GM08714 (cell line): ENCODE results near the gene PCDHGA9.

ENCODE experiments used
- H3K4me3 ChIP-seq: fragments of 200-500 bp; sonication (Bioruptor generic); 2 replicates; pipeline ENCODE4 v1.5.1; 2014; ENCODE audit warnings: mild to moderate bottlenecking, low read length, inconsistent platforms
- ZNF274 ChIP-seq: IDR thresholded peaks from 2 replicates; pipeline ENCODE4 v1.6.1; 2012; ENCODE audit warnings: mild to moderate bottlenecking, low read depth, low read length

PCDHGA9 gene

DNA sequence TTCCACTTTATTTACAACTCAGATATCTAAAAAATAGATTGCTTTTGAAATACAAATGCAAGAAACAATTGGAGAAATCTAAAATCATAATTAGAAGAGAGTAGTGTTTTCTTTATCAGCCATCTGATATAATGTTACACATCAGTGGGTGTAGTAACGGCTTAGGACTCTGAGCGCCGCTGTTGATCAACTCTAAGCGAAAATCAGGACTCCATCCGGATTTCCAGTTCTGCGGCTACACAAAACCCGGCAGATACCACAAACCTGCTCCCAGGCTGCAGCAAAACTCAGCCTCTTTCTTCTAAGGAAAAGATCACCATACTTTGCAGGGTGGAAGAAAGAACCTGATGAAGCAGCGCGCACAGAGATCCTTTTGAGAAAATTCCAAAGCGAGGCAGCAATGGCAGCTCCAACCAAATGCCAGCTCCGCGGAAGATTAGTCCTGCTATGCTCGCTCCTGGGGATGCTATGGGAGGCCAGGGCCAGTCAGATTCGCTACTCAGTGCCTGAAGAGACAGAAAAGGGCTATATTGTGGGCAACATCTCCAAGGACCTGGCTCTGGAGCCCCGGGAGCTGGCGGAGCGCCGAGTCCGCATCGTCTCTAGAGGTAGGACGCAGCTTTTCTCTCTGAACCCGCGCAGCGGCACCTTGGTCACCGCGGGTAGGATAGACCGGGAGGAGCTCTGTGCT lies at the start of gene PCDHGA9:
Gene PCDHGA9 (plus strand): TSS at position 226 of the 691 bp plus-strand sequence. CDS start 175 bp downstream, at position 401.
- TF ChIP-seq ZNF274: no peak
- no peak within 1 kb of the TSS; the same call in 1 of the 2 replicates for H3K4me3 ChIP-seq

DNA sequence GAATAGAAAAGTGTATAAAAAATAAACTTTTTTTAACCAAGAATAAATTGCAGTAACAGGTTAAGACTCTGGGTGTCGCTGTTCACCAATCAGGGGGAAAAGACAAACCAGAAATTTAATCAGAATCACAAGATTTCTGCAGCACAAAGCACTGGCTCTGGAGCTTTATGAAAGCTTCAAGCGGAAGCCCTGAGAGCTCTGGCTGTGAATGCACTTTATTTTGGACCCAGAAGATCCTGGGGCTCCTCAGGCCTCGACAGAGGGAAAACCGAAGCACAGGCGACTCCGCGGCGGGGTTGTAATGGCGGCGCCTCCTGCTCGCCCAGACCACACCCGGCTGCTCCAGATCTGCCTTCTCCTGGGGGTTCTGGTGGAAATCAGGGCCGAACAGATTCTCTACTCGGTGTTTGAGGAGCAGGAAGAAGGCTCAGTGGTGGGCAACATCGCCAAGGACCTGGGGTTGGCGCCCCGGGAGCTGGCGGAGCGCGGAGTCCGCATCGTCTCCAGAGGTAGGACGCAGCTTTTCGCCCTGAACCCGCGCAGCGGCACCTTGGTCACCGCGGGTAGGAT lies 47.6 kb upstream of the PCDHGA9 start, which contains the start of gene PCDHGA4:
Gene PCDHGA4 (plus strand): TSS at position 122 of the 570 bp plus-strand sequence. CDS start 87 bp downstream, at position 209.
- H3K4me3 ChIP-seq: peak within 1 kb of the TSS; percentile 35; the same call in 1 of the 2 replicates
- no peak for TF ChIP-seq ZNF274

DNA sequence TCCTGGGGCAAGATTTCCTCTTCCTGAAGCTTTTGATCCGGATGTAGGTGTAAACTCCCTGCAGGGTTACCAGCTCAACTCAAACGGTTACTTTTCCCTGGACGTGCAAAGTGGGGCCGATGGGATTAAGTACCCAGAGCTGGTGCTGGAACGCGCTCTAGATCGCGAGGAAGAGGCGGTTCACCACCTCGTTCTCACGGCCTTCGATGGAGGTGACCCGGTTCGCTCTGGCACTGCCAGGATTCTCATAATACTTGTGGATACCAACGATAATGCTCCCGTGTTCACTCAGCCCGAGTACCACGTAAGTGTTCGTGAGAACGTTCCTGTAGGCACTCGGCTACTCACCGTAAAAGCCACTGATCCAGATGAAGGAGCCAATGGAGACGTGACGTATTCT lies 46.9 kb upstream of the PCDHGA9 start:
- TF ChIP-seq ZNF274: no peak
- H3K4me3 ChIP-seq: no peak overlapping the region

DNA sequence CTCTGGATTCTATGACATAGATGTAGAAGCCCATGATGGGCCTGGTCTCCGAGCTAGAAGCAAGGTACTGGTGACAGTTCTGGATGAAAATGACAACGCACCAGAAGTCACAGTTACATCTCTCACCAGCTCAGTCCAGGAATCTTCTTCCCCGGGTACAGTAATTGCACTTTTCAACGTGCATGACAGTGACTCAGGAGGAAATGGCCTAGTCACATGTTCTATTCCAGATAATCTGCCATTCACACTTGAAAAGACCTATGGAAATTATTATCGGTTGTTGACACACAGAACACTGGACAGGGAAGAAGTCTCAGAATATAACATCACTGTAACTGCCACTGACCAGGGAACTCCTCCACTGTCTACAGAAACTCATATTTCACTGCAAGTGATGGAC lies 46.4 kb upstream of the PCDHGA9 start:
- H3K4me3 ChIP-seq: no peak overlapping the region
- no peak for TF ChIP-seq ZNF274

DNA sequence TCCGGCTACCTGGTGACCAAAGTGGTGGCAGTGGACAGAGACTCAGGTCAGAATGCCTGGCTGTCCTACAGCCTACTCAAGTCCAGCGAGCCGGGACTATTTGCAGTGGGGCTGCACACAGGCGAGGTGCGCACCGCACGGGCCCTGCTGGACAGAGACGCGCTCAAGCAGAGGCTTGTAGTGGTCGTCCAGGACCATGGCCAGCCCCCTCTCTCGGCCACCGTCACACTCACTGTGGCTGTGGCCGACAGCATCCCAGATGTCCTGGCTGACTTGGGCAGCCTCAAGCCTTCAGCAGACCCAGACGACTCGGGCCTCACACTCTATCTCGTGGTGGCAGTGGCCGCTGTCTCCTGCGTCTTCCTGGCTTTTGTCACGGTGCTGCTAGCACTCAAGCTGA lies 45.6 kb upstream of the PCDHGA9 start:
- no peak for TF ChIP-seq ZNF274
- no peak overlapping the region for H3K4me3 ChIP-seq

DNA sequence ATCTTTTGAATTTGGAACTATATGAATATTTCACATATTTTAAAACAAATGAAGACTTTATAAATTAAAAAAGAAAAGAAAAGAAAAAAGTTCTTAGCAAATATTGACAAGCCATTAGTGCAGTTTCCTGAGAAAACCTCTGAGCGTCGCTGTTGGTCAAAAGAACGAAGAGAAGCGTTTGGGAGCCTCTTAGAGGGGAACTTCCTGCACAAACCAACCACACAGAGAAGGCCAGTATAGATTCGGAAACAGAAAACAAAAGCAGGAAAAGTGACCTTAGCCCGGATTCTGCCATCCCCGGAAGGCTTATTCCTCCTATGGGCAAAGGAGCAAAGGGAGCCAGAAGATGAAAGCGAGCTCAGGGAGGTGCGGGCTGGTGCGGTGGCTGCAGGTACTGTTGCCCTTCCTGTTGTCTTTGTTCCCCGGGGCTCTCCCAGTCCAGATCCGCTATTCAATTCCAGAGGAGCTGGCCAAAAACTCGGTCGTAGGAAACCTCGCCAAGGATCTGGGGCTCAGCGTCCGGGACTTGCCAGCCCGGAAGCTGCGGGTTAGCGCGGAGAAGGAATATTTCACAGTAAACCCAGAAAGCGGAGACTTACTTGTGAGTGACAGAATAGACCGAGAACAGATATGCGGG lies 42.7 kb upstream of the PCDHGA9 start, which contains the start of gene PCDHGB2:
Gene PCDHGB2 (plus strand): TSS at position 205 of the 637 bp plus-strand sequence. CDS start 142 bp downstream, at position 347.
- TF ChIP-seq ZNF274: no peak
- H3K4me3 ChIP-seq: peak within 1 kb of the TSS; percentile 43; the same call in 1 of the 2 replicates

DNA sequence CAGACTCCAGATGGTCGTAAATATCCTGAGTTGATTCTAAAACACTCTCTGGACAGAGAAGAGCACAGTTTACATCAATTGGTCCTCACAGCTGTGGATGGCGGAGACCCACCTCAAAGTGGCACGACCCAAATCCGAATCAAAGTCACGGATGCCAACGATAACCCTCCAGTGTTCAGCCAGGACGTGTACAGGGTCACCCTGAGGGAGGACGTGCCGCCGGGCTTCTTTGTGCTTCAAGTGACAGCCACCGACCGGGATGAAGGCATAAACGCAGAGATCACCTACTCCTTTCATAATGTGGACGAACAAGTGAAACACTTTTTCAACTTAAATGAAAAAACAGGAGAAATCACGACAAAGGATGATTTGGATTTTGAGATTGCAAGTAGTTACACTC lies 41.9 kb upstream of the PCDHGA9 start:
- TF ChIP-seq ZNF274: no peak
- no peak overlapping the region; the same call in 1 of the 2 replicates for H3K4me3 ChIP-seq

DNA sequence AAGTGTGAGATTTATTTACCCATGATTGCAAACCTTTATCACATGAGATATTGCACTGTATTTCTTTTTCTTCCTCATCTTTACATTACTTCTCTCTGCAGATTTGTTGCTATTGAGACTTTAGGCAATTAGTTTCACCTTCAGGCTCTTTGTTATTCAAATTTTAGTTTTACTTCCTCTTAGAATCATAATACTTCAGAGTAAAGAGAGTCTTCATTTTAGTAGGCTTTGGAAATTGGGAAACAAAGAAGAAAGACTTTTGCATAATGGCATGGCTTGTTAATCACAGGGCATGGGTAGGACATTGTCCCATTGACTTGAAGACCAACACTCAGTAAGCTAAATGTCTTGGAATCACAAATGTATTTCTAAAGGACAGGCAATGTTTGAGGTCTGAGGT lies 39.9 kb upstream of the PCDHGA9 start:
- no peak for TF ChIP-seq ZNF274
- no peak overlapping the region for H3K4me3 ChIP-seq

DNA sequence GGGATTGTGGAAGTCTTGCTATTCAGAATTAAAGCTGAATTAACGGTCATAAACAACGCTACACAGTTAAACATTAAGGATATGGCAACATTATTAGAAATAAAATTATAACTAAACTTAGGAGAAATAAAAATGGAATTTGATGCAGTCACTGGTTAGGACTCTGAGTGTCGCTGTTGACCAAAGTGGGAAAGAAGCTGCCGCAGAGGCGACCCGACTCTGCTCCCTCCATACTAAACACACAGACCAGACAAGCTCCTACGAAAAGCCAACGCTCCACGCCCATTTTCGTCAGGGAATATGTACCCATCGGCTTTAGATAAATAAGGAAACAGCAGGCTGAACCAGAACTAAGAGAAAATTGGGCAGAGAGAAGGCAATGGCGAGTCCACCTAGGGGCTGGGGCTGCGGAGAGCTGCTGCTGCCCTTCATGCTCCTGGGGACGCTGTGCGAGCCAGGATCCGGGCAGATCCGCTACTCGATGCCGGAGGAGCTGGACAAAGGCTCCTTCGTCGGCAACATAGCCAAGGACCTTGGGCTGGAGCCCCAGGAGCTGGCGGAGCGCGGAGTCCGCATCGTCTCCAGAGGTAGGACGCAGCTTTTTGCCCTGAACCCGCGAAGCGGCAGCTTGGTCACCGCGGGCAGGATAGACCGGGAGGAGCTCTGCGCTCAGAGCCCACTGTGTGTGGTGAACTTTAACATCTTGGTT lies 38.5 kb upstream of the PCDHGA9 start, which contains the start of gene PCDHGA5:
Gene PCDHGA5 (plus strand): TSS at position 211 of the 709 bp plus-strand sequence. CDS start 169 bp downstream, at position 380.
- TF ChIP-seq ZNF274: no peak
- no peak within 1 kb of the TSS for H3K4me3 ChIP-seq

DNA sequence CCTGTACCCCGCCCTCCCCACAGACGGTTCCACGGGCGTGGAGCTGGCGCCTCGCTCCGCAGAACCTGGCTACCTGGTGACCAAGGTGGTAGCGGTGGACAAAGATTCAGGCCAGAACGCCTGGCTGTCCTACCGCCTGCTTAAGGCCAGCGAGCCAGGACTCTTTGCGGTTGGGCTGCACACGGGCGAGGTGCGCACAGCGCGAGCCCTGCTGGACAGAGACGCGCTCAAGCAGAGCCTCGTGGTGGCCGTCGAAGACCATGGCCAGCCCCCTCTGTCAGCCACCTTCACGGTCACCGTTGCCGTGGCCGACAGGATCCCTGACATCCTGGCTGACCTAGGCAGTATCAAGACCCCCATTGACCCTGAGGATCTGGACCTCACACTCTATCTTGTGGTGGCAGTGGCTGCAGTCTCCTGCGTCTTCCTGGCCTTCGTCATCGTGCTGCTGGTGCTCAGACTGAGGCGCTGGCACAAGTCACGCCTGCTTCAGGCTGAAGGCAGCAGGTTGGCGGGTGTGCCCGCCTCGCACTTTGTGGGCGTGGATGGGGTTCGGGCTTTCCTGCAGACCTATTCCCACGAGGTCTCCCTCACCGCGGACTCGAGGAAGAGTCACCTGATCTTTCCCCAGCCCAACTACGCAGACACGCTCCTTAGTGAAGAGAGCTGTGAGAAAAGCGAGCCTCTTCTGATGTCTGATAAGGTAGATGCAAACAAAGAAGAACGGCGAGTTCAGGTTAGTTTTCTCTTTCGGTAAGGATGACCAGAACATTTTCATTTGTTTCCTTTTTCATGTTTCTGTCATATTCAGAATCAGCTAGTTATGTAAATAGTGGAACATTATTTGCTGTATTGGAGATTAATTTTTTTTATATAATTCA lies 36.3 kb upstream of the PCDHGA9 start:
- TF ChIP-seq ZNF274: no peak
- H3K4me3 ChIP-seq: no peak overlapping the region

DNA sequence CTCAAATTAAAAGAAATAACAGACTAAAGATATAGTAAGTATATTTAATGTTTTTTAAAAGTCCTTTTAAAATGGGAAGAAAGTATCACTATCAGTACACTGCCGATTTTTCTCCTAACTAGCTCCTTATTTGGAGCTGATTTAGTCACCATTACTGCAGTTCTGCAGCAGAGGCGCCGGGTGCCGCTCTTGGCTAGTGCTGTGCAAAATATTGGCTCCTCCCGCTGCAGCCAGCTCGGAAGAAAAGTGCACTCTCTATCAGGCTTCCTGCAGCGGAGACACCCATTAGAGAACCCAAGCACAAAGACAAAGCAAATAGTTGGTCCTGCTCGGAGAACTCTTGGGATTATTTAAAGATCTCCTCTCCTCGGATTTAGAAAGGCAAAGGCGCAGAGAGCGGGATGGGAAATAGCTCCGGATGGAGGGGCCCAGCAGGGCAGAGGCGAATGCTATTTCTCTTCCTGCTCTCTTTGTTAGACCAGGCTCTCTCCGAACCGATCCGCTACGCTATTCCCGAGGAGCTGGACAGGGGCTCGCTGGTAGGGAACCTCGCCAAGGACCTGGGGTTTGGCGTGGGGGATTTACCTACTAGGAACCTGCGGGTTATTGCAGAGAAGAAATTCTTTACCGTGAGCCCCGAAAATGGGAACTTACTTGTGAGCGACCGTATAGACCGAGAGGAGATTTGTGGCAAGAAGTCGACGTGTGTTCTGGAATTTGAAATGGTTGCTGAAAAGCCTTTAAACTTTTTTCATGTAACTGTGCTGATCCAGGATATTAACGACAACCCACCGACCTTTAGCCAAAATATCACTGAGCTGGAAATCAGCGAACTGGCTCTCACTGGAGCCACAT lies 32.4 kb upstream of the PCDHGA9 start, which contains the start of gene PCDHGB3:
Gene PCDHGB3 (plus strand): TSS at position 249 of the 855 bp plus-strand sequence. CDS start 153 bp downstream, at position 402.
- H3K4me3 ChIP-seq: peak within 1 kb of the TSS; percentile 43; the same call in 1 of the 2 replicates
- no peak for TF ChIP-seq ZNF274
